Body of pancreas (tissue), 4 donors: ENCODE results near the gene DYNC1I1. TPM values are rescaled to one million over a fixed set of nuclear protein-coding genes. Genes with fewer than 3 reads are reported as not detected.

Experiments used
- ATAC-seq: fragments of 150-250 bp; one replicate; pipeline ENCODE4 v1.9.1; 2016
- DNase-seq, 4 donors: peaks; one replicate each; pipeline ENCODE4 v3.0.0-alpha.2; 2019
- H3K27ac ChIP-seq, 4 donors: fragments of 200-600 bp; sonication (generic); 1 replicate in 3 of 4; 2 replicates in 1 of 4; pipeline versions ENCODE4 v1.5.1 to v1.6.1; 2016 to 2019; ENCODE audit warnings: mild to moderate bottlenecking in 1 of 4, mixed read lengths in 1 of 4, moderate library complexity in 1 of 4
- H3K27me3 ChIP-seq, 2 donors: fragments of 200-600 bp; sonication (generic); one replicate each; pipeline ENCODE4 v1.6.0; 2016; ENCODE audit warnings: mild to moderate bottlenecking in 1 of 2
- H3K36me3 ChIP-seq, 2 donors: fragments of 200-600 bp; sonication (generic); replicated peaks in 1 of 2; 2 replicates each; pipeline ENCODE4 v1.5.1; 2016; ENCODE audit warnings: low read depth in 2 of 2; ENCODE audit not compliant: insufficient read depth in 1 of 2
- H3K4me1 ChIP-seq: fragments of 200-600 bp; sonication (generic); one replicate; pipeline ENCODE4 v1.6.0; 2016
- H3K4me3 ChIP-seq, 2 donors: fragments of 200-600 bp; sonication (generic); 1 replicate in 1 of 2; 2 replicates in 1 of 2; pipeline ENCODE4 v1.5.1; 2016 to 2019
- H3K9me3 ChIP-seq, 3 donors: fragments of 200-600 bp; sonication (generic); 1 replicate in 2 of 3; 2 replicates in 1 of 3; pipeline ENCODE4 v1.5.1; 2016
- POLR2A ChIP-seq, 3 donors: fragments of 450-650 bp; IDR thresholded peaks; one replicate each; pipeline ENCODE4 v1.6.1; 2016; ENCODE audit warnings: antibody characterized with exemption in 3 of 3, mild to moderate bottlenecking in 2 of 3
- WGBS, 2 donors: methylation state at CpG; one replicate each; pipeline ENCODE4 v1.1.5; 2017; 5-methylcytosine and 5-hydroxymethylcytosine counted together
- intact Hi-C: fragments of 100-400 bp; cut with DNase I; formaldehyde crosslinking; loops from one replicate; pipeline ENCODE4 v1.15.1; 2023
- total RNA-seq, 2 donors: library from RNA; depleted of rRNA; stranded (reverse); fragments of >200 nt; gene quantifications; one replicate each; pipeline ENCODE4 v1.1.0, GENCODE V29; 2016
- TF ChIP-seq, protein P1 (sequence below), 7 experiments: fragments of 450-650 bp in 4 of 7; fragments of 200-600 bp in 3 of 7; sonication (generic) in 3 of 7; IDR thresholded peaks; one replicate each; pipeline ENCODE4 v1.5.1; 2016 to 2019; ENCODE audit warnings: antibody characterized with exemption in 7 of 7

DYNC1I1 gene
- total RNA-seq, 2 donors from 2014 or later, result 1.3 to 4.2 TPM

DNA sequence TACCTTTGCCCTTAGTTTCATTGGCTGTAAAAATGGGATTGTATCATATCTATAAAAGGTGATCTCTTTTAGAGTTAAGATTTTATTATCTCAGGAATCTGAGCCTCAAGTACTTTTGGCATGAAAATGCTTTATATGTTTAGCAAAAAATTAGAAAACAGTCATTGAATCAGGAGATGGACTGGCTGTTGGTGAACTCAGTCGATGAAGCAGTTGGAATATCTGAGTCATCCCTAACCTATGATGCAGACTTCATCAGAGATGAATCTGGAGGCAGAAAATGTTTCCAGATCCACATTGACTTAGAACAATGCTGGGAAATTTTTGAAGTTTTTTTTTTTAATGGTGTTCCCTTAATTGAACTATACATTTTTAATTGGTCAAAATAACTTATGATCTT lies 321.1 kb downstream of the DYNC1I1 start:
- Histone ChIP-seq H3K27me3 (no peaks in the 10 kb centered on the region), H3K27ac (no peak overlapping the region), H3K4me1 (no peaks in the 10 kb centered on the region), H3K9me3 (no peaks in the 10 kb centered on the region), H3K4me3 (no peak overlapping the region), H3K36me3 (no peaks in the 10 kb centered on the region)
- TF ChIP-seq, protein P1, sequence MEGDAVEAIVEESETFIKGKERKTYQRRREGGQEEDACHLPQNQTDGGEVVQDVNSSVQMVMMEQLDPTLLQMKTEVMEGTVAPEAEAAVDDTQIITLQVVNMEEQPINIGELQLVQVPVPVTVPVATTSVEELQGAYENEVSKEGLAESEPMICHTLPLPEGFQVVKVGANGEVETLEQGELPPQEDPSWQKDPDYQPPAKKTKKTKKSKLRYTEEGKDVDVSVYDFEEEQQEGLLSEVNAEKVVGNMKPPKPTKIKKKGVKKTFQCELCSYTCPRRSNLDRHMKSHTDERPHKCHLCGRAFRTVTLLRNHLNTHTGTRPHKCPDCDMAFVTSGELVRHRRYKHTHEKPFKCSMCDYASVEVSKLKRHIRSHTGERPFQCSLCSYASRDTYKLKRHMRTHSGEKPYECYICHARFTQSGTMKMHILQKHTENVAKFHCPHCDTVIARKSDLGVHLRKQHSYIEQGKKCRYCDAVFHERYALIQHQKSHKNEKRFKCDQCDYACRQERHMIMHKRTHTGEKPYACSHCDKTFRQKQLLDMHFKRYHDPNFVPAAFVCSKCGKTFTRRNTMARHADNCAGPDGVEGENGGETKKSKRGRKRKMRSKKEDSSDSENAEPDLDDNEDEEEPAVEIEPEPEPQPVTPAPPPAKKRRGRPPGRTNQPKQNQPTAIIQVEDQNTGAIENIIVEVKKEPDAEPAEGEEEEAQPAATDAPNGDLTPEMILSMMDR (IDR thresholded peaks at IDR 0.05), result no peak
- TF ChIP-seq POLR2A (IDR thresholded peaks at IDR 0.05), result no peak
- WGBS, 2 donors, result 67 to 82% methylated on average over 1 of the region's 1 CpG
- DNase-seq, result no peak
- ATAC-seq, result no peak
- intact Hi-C loops, result no loop called here

DNA sequence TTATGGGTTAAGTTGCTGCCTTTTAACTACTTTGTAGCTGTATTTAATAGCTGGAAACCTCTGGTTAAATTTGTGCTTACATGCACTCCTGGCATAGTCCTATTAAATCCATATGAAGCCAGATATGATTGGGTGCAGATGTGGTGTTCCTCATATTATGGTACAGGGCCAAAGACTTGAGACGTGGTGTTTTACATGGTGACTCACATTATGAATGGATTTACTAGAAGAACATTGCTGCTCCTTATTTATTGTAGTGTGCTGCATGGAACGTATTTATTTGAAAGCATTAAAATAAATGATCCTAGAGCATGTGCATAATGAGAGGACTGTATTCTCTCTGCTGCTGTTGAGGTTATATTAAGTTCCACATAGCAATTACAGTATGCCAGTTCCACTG lies 325.5 kb downstream of the DYNC1I1 start:
- ATAC-seq, result no peak
- TF ChIP-seq POLR2A (IDR thresholded peaks at IDR 0.05), result no peak
- H3K4me1 ChIP-seq, result no peaks in the 10 kb centered on the region

DNA sequence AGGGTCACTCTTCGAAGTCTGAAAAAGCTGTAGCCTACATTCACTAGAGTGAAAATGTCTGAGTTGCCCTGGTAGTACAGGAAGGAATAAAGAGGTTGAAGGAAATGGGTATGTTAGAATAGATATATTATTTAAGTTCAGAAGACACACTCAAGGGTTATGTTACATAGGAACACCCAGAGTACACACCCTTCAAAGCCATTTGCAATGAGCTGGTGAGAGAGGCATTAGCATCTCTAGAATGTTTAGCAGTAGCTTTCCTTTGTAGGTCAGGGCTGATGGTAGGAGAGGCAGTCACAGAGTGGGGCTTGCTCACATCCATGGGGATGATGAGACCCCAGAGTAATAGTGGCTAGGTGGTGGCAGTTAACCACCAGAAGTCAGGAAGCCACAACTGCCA lies 328.4 kb downstream of the DYNC1I1 start:
- Histone ChIP-seq H3K27me3 (no peaks in the 10 kb centered on the region), H3K4me3 (no peak overlapping the region), H3K36me3 (no peaks in the 10 kb centered on the region), H3K4me1 (no peaks in the 10 kb centered on the region), H3K9me3 (no peaks in the 10 kb centered on the region), H3K27ac (no peak overlapping the region)
- DNase-seq (no peak), ATAC-seq (no peak)
- intact Hi-C loops, result no loop called here
- WGBS, 2 donors, result 84 to 86% methylated on average over 1 of the region's 1 CpG
- no peak for TF ChIP-seq POLR2A (IDR thresholded peaks at IDR 0.05)
- TF ChIP-seq, protein P1 (IDR thresholded peaks at IDR 0.05), result no peak

More for the DNA sequence above, 325.5 kb downstream of the DYNC1I1 start:
- 71 to 74% methylated on average over 2 of the region's 2 CpGs for WGBS, 2 donors
- Histone ChIP-seq H3K27ac (no peak overlapping the region), H3K9me3 (no peaks in the 10 kb centered on the region), H3K4me3 (no peak overlapping the region), H3K27me3 (no peaks in the 10 kb centered on the region), H3K36me3 (no peaks in the 10 kb centered on the region)
- DNase-seq, result no peak
- intact Hi-C loops, result no loop called here

DNA sequence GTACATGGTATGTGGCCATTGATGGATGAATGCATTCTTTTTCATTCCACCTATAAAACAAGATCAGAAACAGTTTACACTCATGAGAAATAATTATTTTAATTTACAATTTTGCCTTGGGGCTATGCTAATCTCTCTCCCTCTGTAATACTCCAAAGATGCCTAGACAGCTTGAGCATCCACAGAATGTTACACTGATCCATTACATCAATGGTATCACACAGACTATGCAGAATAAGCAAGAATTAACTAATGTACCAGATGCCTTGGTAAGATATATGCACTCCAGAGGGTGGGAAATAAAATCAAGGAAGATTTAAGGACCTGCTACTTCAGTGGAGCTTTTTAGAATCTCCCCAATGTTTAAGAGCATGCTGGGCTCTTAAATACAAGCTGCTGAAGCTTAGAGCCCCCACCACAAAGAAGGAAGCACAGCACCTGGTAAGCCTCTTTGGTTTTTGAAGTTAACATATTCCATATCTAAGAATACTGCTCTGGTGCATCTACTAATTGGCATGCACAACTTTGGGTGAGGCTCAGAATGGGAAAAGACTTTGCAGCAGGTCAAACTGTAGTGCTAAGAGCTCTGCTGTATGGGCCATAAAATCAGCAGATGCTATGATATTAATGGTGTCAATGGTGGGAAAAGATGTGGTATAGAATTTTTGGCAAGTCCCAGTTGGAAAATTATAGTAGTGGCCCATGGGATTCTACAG lies 329.9 kb downstream of the DYNC1I1 start:
- Histone ChIP-seq H3K4me3 (no peak overlapping the region), H3K36me3 (no peaks in the 10 kb centered on the region), H3K27me3 (no peaks in the 10 kb centered on the region), H3K9me3 (no peaks in the 10 kb centered on the region), H3K4me1 (no peaks in the 10 kb centered on the region), H3K27ac (no peak overlapping the region)
- TF ChIP-seq, protein P1 (IDR thresholded peaks at IDR 0.05), result no peak
- no peak for TF ChIP-seq POLR2A (IDR thresholded peaks at IDR 0.05)
- intact Hi-C loops, result no loop called here
- ATAC-seq, result no peak
- no peak for DNase-seq

DNA sequence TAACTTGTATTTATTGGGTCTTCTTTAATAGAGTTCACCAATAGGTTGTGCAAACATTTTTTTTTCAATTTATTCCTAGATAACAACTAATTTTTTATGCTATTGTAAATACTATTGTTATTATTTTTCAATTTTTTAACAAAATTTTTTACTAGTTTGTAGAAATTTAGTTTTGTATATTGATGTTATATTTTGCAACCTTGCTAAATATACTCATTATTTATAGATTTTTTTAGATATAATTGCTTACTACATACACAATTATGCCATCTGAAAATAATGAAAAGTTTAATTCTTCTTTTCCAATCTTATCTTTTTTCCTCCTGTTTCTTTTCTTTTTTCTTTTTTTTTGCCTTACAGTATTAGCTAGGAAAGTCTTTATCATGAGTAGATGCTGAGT lies 332.6 kb downstream of the DYNC1I1 start:
- intact Hi-C loops, result no loop called here
- TF ChIP-seq, protein P1 (IDR thresholded peaks at IDR 0.05), result no peak
- no peak for TF ChIP-seq POLR2A (IDR thresholded peaks at IDR 0.05)
- Histone ChIP-seq H3K4me1 (no peaks in the 10 kb centered on the region), H3K36me3 (no peaks in the 10 kb centered on the region), H3K27me3 (no peaks in the 10 kb centered on the region), H3K4me3 (no peak overlapping the region), H3K27ac (no peak overlapping the region), H3K9me3 (no peaks in the 10 kb centered on the region)
- DNase-seq (no peak), ATAC-seq (no peak)
